ENCODE results near the gene TXNRD3. TPM values are rescaled to one million over a fixed set of nuclear protein-coding genes. Genes with fewer than 3 reads are reported as not detected.

TXNRD3 gene
- total RNA-seq, 1 donor from 2014 or later: 14.4 TPM

DNA sequence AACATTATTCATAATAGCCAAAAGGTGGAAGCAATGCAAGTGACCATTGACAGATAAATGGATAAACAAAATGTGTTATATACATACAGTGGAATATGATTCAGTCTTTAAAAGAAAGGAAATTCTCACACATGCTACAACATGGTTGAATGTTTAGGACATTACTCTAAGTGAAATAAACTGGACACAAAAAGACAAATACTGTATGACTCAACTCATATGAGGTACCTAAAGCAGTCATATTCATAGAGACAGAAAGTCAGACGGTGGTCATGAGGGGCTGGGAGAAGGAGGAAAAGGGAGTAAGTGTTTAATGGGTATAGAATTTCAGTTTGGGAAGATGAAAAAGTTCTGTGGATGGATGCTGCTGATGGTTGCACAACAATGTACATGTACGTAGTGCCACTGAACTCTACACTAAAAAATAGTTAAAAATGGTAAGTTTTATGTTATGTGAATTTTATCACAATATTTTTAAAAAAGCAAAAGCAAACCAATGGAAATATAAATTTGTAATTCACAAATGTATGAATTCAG, 5.3 kb downstream of the TXNRD3 start:
- Mint-ChIP-seq H3K9me3 (no peaks in the 10 kb centered on the region), H3K36me3 (peaks cover 4% of the 10 kb centered on the region), H3K27me3 (no peaks in the 10 kb centered on the region), H3K4me3 (no peak overlapping the region), H3K4me1 (ENCODE audit: unreplicated experiment) (peaks cover 16% of the 10 kb centered on the region), H3K27ac (no peak overlapping the region)
- TF ChIP-seq, protein P1, sequence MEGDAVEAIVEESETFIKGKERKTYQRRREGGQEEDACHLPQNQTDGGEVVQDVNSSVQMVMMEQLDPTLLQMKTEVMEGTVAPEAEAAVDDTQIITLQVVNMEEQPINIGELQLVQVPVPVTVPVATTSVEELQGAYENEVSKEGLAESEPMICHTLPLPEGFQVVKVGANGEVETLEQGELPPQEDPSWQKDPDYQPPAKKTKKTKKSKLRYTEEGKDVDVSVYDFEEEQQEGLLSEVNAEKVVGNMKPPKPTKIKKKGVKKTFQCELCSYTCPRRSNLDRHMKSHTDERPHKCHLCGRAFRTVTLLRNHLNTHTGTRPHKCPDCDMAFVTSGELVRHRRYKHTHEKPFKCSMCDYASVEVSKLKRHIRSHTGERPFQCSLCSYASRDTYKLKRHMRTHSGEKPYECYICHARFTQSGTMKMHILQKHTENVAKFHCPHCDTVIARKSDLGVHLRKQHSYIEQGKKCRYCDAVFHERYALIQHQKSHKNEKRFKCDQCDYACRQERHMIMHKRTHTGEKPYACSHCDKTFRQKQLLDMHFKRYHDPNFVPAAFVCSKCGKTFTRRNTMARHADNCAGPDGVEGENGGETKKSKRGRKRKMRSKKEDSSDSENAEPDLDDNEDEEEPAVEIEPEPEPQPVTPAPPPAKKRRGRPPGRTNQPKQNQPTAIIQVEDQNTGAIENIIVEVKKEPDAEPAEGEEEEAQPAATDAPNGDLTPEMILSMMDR (conservative IDR thresholded peaks at IDR 0.05): no peak
- DNase-seq (ENCODE audit: extremely low spot score, unreplicated experiment): no peak

DNA sequence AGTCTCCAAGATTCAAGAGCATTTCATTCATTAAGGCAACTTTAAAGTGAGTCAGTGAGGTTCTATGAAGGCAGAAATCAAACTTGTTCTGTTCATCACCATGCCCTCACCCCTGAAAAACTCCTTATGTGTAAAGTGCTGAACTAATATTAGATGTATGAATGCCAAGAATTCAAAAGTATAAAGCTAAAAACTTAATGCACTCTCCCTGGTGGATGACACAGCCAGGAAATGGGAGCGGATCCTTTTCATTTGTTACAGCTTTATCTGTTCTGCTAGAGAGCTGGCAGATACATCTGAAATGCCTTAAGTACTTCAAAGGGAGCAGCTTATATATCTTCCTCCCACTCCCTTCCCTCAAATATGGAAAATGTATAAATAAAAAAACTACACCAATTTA, 8.2 kb downstream of the TXNRD3 start:
- DNase-seq (ENCODE audit: extremely low spot score, unreplicated experiment): no peak
- Mint-ChIP-seq H3K27me3 (no peaks in the 10 kb centered on the region), H3K36me3 (peaks cover 10% of the 10 kb centered on the region), H3K9me3 (no peaks in the 10 kb centered on the region), H3K4me1 (ENCODE audit: unreplicated experiment) (peaks cover 5% of the 10 kb centered on the region), H3K4me3 (no peak overlapping the region), H3K27ac (no peak overlapping the region)
- TF ChIP-seq, protein P1 (conservative IDR thresholded peaks at IDR 0.05): no peak

DNA sequence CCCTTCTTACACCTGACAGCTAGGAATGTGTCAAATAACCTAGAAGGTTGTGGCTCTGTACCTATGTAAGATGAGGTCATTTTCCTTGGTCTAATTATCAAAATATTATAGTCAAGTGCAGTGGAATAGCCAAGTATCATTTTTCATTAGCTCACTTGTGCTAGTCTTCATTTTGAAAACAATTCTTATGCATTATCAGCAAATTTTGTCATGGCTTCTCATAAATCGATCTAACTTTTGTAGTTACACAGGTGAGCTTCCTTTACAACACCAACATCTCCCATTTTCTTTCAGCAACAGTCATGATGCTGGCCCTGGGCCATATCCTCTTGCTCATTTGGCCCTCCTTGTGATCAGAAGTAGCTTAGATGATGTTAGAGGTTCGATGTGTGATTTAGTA, 10.3 kb downstream of the TXNRD3 start:
- no peak overlapping the region for H3K4me3 Mint-ChIP-seq
- no peak for DNase-seq (ENCODE audit: extremely low spot score, unreplicated experiment)

DNA sequence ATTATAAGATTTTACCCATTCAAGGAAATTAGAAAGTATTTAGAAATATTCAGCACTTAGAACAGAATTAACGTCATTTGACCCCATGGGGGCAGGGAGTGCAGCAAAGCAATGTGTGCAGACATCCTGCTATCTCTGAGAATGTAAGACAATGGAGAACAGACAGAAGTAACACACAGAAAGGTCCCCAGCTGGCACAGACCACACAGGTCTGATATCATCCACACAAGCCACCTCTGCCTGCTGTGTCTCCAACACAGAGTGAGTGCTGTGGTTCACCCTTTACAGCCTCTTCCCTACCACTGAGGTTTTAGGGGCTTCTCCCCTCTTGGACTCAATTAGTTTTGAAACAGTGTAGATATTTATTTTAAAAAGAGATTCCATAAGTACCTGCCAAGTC, 16.1 kb downstream of the TXNRD3 start:
- Mint-ChIP-seq H3K4me3 (no peak overlapping the region), H3K36me3 (peaks cover 28% of the 10 kb centered on the region), H3K9me3 (no peaks in the 10 kb centered on the region), H3K27me3 (no peaks in the 10 kb centered on the region), H3K27ac (no peak overlapping the region), H3K4me1 (ENCODE audit: unreplicated experiment) (no peaks in the 10 kb centered on the region)
- TF ChIP-seq, protein P1 (conservative IDR thresholded peaks at IDR 0.05): no peak
- no peak for DNase-seq (ENCODE audit: extremely low spot score, unreplicated experiment)

More for the DNA sequence above, 10.3 kb downstream of the TXNRD3 start:
- peaks cover 5% of the 10 kb centered on the region for H3K4me1 Mint-ChIP-seq (ENCODE audit: unreplicated experiment)
- H3K36me3 Mint-ChIP-seq: peaks cover 25% of the 10 kb centered on the region
- TF ChIP-seq, protein P1 (conservative IDR thresholded peaks at IDR 0.05): no peak
- H3K27me3 Mint-ChIP-seq: no peaks in the 10 kb centered on the region
- H3K27ac Mint-ChIP-seq: no peak overlapping the region
- H3K9me3 Mint-ChIP-seq: no peaks in the 10 kb centered on the region

DNA sequence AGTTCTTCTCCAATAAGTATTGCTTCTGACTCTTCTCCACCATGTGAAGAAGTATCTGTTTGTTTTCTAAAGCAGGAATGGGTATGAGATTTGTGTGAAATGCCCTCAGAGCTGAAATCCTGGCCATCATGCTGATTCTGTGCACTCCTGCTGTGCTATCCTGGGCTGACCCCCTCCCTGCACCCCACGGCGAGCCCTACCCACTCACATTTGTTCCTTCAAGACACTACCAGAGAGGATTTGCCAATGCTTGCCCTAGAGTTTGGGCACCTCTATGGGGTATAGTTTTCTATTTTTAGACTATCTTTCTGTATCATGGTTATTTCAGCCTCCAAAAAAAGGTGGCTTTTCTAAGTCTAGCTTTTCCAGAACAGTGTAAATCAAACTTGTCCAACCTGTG, 18.5 kb downstream of the TXNRD3 start:
- Mint-ChIP-seq H3K27me3 (no peaks in the 10 kb centered on the region), H3K36me3 (peaks cover 30% of the 10 kb centered on the region), H3K9me3 (no peaks in the 10 kb centered on the region), H3K27ac (no peak overlapping the region), H3K4me3 (no peak overlapping the region), H3K4me1 (ENCODE audit: unreplicated experiment) (no peaks in the 10 kb centered on the region)
- DNase-seq (ENCODE audit: extremely low spot score, unreplicated experiment): no peak
- TF ChIP-seq, protein P1 (conservative IDR thresholded peaks at IDR 0.05): no peak

DNA sequence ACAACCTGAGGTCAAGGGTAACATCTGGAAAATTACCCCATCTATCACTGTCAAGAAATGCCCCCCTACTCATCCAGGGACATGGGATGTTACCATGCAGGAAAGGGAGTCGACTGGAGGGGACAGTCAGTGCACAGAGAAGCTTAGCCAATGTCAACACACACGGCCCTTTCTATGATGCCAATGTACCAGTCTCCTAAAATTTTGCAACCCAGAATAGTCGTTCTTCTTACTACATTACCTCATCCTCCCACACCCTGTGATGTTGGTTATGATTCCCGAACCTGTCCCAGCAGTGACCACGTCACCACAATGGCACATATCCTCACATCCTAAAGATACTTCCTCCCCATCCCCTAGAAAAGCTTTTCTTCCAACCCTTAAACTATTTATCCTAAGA, 20.1 kb downstream of the TXNRD3 start:
- peaks cover 27% of the 10 kb centered on the region for H3K36me3 Mint-ChIP-seq
- H3K27me3 Mint-ChIP-seq: no peaks in the 10 kb centered on the region
- H3K27ac Mint-ChIP-seq: no peak overlapping the region
- H3K4me3 Mint-ChIP-seq: no peak overlapping the region
- TF ChIP-seq, protein P1 (conservative IDR thresholded peaks at IDR 0.05): no peak
- no peaks in the 10 kb centered on the region for H3K4me1 Mint-ChIP-seq (ENCODE audit: unreplicated experiment)
- no peaks in the 10 kb centered on the region for H3K9me3 Mint-ChIP-seq
- DNase-seq (ENCODE audit: extremely low spot score, unreplicated experiment): no peak

Measured in type B pancreatic cell (in vitro differentiated cells).